Mesangial cell (primary cell): Measurements from ENCODE around the gene ACVR1C. TPM values are rescaled to one million over a fixed set of nuclear protein-coding genes. Genes with fewer than 3 reads are reported as not detected.

Experiments used
- total RNA-seq: library from RNA; depleted of rRNA; stranded (reverse); fragments of >200 nt; gene quantifications from 2 replicates; pipeline ENCODE4 v1.2.3, GENCODE V29; 2015

ACVR1C gene
- under 0.01 TPM in 2 replicates for total RNA-seq

GRCh38 chr2:157628477-157629415 is at the start of gene ACVR1C:
Gene ACVR1C (minus strand): TSS chr2:157628864. CDS start chr2:157628644, 220 bp downstream.

Other genes starting within 250 kb of the ACVR1C start
- gene CYTIP, start 184.8 kb downstream of the ACVR1C start, total RNA-seq, result 0.38 and 6.8 TPM in 2 replicates
- gene ACVR1, start 247.5 kb upstream of the ACVR1C start, total RNA-seq, result 14.5 and 27.5 TPM in 2 replicates